PFSK-1 (cell line): ENCODE measurements around the gene SIRT7.
A peak's percentile ranks its signal among the peaks of the same experiment; 100 is the strongest.

Source experiments
- FOXP2 ChIP-seq: optimal IDR thresholded peaks from 2 replicates; pipeline ENCODE3; 2011; ENCODE audit warnings: borderline replicate concordance, control low read depth, inconsistent platforms; ENCODE audit not compliant: insufficient read depth; ENCODE audit errors: extremely low read length, extremely low read depth
- POLR2AphosphoS5 ChIP-seq: IDR thresholded peaks from 2 replicates; pipeline ENCODE4 v1.6.1; 2012; ENCODE audit warnings: low read depth, mild to moderate bottlenecking, control low read depth, low read length, moderate library complexity
- SIN3A ChIP-seq: IDR thresholded peaks from 2 replicates; pipeline ENCODE4 v1.6.1; 2012; ENCODE audit warnings: mild to moderate bottlenecking, low read length, moderate library complexity, borderline replicate concordance; ENCODE audit not compliant: insufficient read depth
- TAF1 ChIP-seq: IDR thresholded peaks from 2 replicates; pipeline ENCODE4 v1.6.1; 2012; ENCODE audit warnings: low read length, control low read depth, borderline replicate concordance; ENCODE audit not compliant: insufficient read depth
- TF ChIP-seq, protein P1 (sequence below), 2 experiments: IDR thresholded peaks; 2 replicates each; pipeline versions ENCODE4 v1.6.1 to v1.8.0; 2011 to 2012; ENCODE audit warnings: low read depth in 2 of 2, low read length in 2 of 2, control low read depth in 1 of 2, inconsistent platforms in 1 of 2, mild to moderate bottlenecking in 1 of 2, moderate library complexity in 1 of 2; ENCODE audit not compliant: insufficient read depth in 1 of 2

The SIRT7 gene

DNA sequence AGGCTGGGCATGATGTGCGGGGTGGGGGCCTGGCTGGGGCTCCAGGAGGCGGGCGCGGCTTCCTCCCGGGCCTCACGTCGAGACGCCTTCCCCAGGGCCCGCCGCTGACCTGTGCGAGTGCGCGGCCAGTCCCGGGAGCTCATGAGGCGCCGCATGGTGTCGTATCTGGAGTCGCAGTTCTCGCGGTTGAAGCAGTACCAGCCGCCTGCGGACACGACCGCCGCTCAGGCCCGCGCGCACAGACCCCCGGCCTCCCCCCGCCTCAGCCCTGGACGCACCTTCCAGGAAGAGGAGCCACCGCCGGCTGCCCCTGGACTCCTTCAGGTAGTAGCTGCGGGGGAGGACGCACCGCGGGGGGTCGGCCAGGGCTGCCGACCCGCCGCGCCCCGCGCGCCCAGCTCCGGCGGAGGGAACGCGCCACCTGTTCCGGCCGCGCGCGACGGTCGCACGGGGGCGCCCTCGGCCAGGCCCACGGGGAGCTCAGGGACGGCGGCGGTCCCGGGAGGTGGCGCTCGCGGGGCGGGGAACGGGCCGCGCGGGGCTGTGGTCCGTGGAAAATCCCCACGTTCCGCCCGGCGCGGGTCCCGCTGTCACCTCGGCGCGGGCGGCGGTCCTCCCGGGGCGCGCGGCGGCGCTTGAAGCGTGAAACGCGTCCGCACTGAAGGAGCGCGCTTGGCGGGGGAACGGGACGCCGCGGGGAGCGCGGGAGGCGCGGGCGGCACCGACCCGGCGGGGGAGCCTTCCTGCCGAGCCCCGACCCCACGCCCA lies 41.6 kb upstream of the SIRT7 start:
- TF ChIP-seq FOXP2 (peak; percentile 81), POLR2AphosphoS5 (no peak), SIN3A (no peak)

DNA sequence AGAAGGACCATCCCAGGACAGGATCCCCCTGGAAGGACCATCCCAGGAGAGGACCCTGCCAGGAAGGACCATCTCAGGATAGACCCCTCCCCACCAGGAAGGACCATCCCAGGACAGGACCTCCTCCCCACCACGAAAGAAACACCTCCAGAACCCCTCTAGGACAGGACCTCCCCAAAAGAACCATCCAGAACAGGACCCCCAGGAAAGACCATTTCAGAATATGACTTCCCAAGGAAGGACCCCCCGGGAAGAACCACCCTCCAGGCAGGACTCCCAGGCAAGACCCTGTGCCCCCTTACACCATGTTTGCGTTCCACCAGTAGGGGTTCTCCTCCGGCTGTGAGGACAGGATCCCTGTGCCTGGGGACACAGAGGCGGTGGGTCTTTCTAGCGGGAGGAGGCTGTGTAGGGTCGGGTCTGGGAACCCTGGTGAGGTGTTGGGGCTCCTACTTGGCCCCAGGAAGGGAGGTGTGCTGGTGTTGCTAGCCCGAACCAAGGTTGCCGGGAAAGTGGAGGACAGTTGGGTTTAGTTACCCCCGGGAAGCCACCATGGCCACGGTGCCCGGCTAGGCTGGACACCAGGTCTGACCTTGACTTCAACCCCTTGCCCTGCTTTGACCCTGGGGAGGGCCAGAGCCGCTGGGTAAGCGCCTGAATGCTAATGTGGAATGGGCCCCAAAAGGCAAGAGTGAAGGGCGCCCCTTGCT lies 40.8 kb upstream of the SIRT7 start:
- no peak for TF ChIP-seq TAF1
- TF ChIP-seq POLR2AphosphoS5 = no peak
- TF ChIP-seq FOXP2 = no peak
- TF ChIP-seq, protein P1, sequence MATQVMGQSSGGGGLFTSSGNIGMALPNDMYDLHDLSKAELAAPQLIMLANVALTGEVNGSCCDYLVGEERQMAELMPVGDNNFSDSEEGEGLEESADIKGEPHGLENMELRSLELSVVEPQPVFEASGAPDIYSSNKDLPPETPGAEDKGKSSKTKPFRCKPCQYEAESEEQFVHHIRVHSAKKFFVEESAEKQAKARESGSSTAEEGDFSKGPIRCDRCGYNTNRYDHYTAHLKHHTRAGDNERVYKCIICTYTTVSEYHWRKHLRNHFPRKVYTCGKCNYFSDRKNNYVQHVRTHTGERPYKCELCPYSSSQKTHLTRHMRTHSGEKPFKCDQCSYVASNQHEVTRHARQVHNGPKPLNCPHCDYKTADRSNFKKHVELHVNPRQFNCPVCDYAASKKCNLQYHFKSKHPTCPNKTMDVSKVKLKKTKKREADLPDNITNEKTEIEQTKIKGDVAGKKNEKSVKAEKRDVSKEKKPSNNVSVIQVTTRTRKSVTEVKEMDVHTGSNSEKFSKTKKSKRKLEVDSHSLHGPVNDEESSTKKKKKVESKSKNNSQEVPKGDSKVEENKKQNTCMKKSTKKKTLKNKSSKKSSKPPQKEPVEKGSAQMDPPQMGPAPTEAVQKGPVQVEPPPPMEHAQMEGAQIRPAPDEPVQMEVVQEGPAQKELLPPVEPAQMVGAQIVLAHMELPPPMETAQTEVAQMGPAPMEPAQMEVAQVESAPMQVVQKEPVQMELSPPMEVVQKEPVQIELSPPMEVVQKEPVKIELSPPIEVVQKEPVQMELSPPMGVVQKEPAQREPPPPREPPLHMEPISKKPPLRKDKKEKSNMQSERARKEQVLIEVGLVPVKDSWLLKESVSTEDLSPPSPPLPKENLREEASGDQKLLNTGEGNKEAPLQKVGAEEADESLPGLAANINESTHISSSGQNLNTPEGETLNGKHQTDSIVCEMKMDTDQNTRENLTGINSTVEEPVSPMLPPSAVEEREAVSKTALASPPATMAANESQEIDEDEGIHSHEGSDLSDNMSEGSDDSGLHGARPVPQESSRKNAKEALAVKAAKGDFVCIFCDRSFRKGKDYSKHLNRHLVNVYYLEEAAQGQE (IDR thresholded peaks at IDR 0.05; ENCODE audit: insufficient read depth in 1 of 2, low read depth in 2 of 2, low read length in 2 of 2) = no peak
- no peak for TF ChIP-seq SIN3A

DNA sequence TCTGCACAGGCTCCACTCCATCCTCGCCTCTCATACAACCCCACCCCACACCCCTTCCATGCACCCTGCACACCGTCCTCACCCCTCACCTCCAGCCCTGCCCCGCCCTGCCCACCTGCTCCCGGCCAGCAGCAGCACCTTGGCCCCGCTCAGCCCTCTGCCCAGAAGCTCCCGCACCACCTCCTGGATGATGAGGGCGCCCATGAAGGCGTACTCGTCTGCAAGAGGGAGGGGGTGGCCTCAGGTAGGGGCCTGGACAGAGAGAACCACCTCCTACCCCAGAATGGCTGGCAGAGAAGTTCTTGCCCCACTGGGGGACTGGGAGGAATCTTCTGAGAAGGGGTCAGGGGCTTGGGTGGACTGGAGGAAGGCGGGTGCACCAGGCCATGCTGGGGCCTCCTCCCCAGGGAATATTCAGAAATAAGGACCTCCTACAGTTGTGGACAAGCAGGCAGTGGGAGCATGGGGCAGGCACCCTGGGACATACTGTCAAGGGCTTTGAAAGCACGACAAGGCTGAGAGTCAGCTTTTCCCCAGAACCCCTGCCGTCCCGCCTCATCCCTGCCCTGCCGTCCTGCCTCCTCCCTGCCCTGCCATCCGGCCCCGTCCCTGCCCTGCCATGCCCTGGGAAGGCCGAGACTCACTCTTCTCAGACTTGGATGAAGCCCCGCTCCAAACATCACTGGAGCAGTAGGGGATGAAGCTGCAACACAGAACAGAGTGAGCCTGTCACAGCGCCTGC lies 39.9 kb upstream of the SIRT7 start:
- no peak for TF ChIP-seq TAF1
- TF ChIP-seq SIN3A = no peak
- TF ChIP-seq, protein P1 (IDR thresholded peaks at IDR 0.05; ENCODE audit: insufficient read depth in 1 of 2, low read depth in 2 of 2, low read length in 2 of 2) = no peak
- TF ChIP-seq POLR2AphosphoS5 = no peak

DNA sequence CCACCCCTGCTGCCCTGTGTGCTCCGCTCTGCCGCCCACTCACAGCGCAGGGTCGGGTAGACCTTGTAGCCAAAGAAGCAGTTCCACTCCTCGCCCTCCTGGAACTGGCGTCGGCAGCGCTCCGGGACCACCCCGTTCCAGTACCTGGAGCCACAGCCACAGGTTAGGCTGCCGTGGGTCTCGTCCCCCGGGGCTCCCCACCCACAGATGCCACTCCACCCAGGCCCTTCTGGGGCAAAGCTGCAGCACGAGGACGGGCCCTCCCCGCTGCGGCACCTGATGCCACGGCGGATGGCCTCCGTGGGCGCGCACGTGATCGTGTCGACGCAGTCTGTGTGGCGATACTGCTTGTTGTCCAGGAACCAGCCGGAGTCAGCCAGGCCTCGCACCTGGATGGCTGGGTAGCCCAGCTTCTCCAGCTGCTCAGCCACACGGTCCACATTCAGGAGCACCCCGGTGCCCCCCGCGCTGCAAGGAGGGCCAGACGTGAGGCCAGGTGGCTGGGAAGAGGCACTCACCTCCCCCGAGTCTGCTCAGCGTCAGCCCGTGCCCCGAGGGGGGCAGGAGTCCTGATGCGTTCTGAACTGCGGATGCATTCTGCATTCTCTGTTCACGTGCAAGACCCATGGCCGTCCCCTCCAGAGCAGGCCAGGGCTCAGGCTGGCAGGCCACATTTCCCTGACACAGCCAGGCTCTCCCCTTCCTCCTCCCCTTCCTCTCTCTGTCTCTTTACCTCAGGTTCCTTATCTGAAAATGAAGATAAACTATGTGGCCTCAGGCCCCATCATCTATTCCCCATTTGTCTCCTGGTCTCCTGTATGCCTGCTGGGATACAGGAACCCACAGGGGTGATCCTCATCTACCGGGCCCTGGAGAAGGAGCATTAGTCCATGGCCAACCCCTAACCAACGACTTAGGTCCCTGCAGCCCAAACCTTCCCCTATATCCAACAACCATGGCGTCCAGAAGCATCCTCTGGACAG lies 38.9 kb upstream of the SIRT7 start:
- TF ChIP-seq SIN3A = no peak

DNA sequence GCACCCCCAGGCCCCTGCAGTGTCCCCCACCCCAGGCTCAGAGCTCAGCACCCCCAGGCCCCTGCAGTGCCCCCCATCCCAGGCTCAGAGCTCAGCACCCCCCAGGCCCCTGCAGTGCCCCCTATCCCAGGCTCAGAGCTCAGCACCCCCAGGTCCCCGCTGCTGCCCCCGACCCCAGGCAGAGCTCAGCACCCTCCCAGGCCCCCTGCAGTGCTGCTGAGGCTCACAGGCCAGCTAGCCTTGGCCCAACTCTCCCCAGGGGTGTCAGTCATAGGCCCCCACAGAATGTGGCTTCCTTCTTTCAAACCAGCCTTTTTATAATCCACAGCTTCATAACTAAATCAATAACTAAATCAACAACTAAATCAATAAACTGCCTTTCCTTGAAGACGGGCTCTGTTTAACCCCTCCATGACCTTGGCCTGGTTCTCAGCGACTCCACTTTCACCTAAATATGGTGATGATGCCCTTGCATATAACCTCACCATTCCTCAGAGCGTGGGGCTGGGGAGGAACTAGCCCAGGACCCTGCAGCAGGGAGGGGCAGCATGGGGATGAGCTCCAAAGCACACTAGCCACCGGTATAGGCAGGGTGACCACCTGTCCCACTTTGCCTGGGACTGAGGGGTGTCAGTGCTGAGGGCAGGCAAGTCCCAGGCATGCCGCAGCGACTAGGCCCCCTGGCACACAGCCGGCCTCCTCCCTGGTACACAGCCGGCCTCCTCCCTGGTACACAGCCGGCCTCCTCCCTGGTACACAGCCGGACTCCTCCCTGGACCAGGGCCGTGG lies 38.0 kb upstream of the SIRT7 start:
- no peak for TF ChIP-seq SIN3A
- no peak for TF ChIP-seq POLR2AphosphoS5
- TF ChIP-seq, protein P1 (IDR thresholded peaks at IDR 0.05; ENCODE audit: insufficient read depth in 1 of 2, low read depth in 2 of 2, low read length in 2 of 2) = no peak
- TF ChIP-seq FOXP2 = no peak
- no peak for TF ChIP-seq TAF1
